ENCODE data around the gene ZNF248.

- TF ChIP-seq, protein P1, sequence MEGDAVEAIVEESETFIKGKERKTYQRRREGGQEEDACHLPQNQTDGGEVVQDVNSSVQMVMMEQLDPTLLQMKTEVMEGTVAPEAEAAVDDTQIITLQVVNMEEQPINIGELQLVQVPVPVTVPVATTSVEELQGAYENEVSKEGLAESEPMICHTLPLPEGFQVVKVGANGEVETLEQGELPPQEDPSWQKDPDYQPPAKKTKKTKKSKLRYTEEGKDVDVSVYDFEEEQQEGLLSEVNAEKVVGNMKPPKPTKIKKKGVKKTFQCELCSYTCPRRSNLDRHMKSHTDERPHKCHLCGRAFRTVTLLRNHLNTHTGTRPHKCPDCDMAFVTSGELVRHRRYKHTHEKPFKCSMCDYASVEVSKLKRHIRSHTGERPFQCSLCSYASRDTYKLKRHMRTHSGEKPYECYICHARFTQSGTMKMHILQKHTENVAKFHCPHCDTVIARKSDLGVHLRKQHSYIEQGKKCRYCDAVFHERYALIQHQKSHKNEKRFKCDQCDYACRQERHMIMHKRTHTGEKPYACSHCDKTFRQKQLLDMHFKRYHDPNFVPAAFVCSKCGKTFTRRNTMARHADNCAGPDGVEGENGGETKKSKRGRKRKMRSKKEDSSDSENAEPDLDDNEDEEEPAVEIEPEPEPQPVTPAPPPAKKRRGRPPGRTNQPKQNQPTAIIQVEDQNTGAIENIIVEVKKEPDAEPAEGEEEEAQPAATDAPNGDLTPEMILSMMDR (IDR thresholded peaks at IDR 0.05) = no peak
- TF ChIP-seq POLR2AphosphoS5 (IDR thresholded peaks at IDR 0.05) = no peak
- no peak for TF ChIP-seq EP300 (IDR thresholded peaks at IDR 0.05)
These were observed 39.0 kb upstream of the ZNF248 start for GRCh38 chr10:37896436-37896835.

Data from suprapubic skin (tissue), 4 donors.